Loucy (cell line): ENCODE measurements around the gene CTCFL.

ENCODE experiments used
- CTCF ChIP-seq: fragments of 200-600 bp; sonication (generic); conservative IDR thresholded peaks from 2 replicates; pipeline ENCODE4 v1.5.1; 2014; ENCODE audit warnings: mild to moderate bottlenecking, antibody characterized with exemption, low read length
- EZH2phosphoT487 ChIP-seq: fragments of 200-600 bp; IDR thresholded peaks from 2 replicates; pipeline ENCODE4 v1.6.1; 2018; ENCODE audit warnings: antibody characterized with exemption, mild to moderate bottlenecking, moderate library complexity, borderline replicate concordance

DNA sequence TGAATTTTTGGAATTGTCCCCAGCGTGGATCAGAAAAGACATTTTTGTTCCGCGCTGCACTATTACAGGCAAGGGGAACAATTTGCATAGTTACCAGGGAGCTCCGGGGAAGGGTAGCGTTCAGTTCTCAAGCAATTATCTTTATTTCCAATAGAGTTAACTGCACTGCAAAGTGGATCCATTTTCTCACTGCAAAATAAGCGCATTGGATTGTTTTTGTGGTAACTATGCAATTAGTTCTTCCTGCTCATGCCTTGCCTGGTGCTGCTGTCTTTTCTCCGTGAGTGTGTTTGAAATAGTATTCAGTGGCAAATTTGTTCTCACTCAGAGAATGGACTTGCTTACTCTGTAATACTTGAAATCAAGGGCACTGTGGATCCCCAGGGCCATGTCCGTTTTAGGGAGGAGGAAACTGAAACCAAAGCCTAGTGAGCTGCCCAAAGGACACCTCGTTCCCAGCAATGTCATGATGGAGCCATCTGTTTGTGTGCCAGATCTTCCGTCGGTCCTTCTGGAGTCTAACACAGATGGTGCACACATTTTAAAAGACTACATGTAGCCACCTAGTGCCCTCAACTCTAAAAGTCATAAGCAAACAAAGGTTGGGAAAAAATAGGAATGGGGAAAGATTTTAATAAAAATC is 28.6 kb upstream of the CTCFL start:
- TF ChIP-seq CTCF (no peak), EZH2phosphoT487 (no peak)
